HG03565 (cell line): ENCODE results near the gene ATP6V1G1.
"Not testable (repeated sequence)": the region's sequence is repeated elsewhere in the genome, so short reads cannot be mapped to it uniquely, and the experiment has no call there.

Experiments
- ATAC-seq: cut with Tn5 transposase; IDR thresholded peaks from one replicate; pipeline ENCODE4 v1.9.1; 2021; ENCODE audit warnings: mild to moderate bottlenecking, moderate library complexity; ENCODE audit not compliant: unreplicated experiment

The ATP6V1G1 gene

GRCh38 chr9:114578134-114578533 is 9.4 kb upstream of the ATP6V1G1 start:
- not testable (repeated sequence) for ATAC-seq

DNA sequence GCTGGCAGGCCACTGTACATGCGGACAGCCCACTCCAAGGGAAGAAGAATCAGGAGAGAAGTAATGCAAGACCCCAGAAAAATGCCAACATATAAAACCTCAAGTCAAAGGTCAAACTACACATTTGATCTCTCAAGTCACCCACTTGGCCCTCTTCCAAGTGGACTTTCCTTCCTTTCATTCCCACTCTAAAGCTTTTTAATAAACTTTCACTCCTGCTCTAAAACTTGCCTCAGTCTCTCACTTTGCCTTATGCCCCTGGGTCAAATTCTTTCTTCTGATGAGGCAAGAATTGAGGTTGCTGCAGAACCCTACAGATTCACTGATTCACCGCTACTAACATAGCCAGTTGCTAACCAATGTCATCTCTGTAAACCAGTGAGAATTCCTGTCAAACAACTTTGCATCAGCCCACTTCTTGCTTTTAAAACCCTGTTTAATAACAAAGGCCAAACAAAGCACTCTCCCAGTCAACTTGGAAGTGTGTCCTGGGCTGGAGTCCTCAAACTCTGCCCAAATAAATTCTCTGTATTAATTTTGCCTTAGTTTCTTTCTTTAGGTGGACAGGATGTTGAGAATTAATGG is 6.9 kb upstream of the ATP6V1G1 start:
- no peak for ATAC-seq

DNA sequence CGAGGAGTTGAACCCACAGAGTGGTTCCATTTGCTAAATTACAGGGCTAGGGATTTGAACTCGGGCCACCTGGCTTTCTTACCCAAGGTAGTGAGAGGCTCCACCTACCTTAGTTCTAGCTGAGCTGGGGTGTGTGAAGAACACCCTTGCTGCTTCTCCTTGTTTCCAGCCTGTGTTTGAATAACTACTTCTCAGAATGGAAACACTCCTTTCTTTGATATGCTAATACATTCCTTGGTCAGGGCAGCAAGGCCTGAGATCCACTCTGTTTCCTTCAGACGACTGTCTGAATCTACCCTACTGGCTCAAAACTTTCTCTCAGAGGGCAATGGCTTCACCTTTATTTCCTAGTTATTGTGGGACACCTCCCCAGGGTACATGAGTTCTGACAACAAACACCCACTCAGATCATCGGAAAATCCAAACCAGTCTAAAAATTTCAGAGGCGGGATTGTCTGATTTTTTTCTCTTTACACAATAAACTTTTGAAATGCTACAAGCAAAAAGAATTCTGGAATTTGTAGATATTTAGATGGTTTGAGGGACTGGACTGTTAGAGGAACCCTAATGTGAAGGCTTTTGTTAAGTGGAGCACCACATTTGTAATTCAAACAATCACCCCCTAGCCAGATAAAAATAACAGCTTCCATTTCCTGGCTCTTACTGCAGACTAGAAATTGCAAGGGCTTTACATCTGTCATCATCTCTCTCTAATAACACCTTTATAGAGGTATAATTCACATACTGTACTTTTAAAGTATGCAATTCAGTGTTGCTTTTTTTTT is 4.0 kb upstream of the ATP6V1G1 start:
- ATAC-seq = no peak

DNA sequence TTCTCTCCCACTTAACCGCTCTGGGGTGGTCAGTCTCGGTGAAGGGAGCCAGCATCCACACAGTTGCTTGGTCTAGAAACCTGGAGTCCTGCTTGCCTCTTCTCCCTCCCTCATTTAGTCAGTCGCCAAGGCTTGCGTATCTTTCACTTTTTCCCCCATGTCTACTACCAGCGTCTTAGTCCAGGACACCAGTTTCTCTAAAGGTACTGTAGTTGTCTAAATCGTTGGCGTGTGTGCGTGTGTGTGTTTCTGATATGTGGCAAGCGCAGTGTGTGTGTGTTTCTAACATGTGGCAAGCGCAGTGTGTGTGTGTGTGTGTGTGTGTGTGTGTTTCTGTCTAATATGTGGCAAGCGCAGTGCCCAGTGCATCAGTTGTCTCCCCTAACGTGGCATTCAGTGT is 641 bp downstream of the ATP6V1G1 start:
- ATAC-seq = no peak

GRCh38 chr9:114588651-114589526 is 1.3 kb downstream of the ATP6V1G1 start:
- no peak for ATAC-seq

GRCh38 chr9:114590328-114590727 is 2.8 kb downstream of the ATP6V1G1 start:
- ATAC-seq = no peak

DNA sequence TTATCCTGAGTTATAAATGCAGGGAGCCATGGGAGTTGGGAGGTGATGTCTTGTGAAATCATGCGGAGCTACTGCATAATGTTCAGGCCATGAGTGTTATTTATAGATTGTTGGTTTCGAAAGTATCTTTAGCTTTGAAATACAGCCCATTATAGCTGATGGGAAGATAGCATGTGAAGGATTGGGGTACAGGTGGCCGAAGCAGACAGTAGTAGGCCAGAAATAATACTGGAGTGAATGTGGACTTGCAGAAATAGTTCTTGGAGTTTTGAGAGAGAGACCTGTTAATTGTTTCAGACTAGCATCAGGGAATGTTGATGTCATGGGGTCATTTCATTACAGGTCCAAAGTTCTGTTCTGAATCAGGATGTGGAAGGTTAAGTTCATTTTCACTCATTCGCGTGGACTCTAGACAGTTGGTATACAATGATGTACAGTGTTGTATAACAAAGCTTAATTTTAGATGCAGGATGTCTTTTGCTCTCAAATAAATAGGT is 3.8 kb downstream of the ATP6V1G1 start:
- ATAC-seq = no peak

- no peak for ATAC-seq
Observed at GRCh38 chr9:114591849-114592248, 4.3 kb downstream of the ATP6V1G1 start.

DNA sequence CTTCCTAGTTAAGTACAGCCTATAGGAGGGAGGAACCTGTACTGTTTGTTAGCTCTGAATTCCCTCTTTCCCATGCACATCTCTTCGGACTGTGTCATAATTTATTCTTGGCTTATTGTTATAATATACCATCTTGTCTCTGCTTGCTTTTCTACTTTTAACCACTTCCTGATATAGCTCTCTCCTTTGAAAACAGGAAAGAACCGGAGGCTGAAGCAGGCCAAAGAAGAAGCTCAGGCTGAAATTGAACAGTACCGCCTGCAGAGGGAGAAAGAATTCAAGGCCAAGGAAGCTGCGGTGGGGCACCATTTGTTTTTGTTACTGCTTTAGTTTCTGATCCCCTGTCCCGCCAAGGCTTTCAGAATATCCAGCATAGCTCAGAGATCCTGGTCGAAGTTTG is 4.8 kb downstream of the ATP6V1G1 start:
- peak; percentile 23 for ATAC-seq

DNA sequence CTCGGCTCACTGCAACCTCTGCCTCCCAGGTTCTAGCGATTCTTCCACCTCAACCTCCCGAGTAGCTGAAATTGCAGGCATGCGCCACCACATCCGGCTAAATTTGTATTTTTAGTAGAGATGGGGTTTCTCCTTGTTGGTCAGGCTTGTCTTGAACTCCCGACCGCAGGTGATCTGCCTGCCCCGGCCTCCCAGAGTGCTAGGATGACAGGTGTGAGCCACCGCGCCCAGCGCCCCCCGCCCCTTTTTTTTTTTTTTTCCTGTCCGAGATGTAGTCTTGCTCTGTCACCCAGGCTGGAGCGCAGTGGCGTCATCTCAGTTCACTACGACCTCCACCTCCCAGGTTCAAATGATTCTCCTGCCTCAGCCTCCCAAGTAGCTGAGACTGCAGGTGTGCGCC is 6.6 kb downstream of the ATP6V1G1 start:
- ATAC-seq = no peak

DNA sequence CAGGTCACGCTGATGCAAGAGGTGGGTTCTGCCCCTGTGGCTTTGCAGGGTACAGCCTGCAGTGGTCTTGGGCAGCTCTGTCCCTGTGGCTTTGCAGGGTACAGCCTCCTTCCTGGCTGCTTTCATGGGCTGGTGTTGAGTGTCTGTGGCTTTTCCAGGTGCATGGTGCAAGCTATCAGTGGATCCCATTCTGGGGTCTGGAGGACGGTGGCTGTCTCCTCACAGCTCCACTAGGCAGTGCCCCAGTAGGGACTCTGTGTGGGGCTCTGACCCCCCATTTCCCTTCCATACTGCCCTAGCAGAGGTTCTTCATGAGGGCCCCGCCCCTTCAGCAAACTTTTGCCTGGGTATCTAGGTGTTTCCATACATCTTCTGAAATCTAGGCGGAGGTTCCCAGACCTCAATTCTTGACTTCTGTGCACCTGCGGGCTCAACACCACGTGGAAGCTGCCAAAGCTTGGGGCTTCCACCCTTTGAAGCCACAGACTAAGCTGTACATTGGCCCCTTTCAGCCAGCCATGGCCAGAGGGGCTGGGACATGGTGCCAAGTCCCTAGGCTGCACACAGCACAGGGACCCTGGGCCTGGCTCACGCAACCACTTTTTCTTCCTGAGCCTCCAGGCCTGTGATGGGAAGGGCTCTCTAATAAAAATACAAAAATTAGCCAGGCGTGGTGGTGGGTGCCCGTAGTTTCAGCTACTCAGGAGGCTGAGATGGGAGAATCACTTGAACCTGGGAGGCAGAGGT is 13.1 kb downstream of the ATP6V1G1 start:
- ATAC-seq = not testable (repeated sequence)

DNA sequence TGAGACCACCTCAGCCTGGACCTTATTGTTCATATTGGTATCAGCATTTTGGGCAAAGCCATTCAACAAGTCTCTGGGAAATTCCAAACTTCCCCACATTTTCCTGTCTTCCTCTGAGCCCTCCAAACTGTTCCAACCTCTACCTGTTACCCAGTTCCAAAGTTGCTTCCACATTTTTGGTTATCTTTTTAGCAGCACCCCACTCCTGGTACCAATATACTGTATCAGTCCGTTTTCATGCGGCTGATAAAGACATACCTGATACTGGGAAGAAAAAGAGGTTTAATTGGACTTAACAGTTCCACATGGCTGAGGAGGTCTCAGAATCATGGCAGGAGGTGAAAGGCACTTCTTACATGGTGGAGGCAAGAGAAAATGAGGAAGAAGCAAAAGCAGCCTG is 14.2 kb downstream of the ATP6V1G1 start:
- not testable (repeated sequence) for ATAC-seq

DNA sequence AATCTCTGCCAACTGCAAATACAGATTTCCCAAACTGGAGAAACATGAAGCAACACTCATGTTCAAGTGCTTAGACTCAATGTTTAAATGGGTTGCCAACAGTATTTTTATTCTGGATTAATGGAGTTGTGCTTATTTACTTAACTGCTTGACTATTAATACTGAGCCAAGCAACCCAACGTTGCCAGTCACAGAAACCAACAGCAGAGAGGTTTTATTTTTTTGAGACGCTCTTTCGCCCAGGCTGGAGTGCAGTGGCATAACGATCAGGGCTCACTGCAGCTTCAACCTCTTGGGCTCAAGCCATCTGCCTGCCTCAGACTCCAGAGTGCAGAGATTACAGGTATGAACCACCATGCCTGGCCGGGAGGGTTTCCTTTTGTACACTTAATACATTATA is 15.1 kb downstream of the ATP6V1G1 start:
- no peak for ATAC-seq

GRCh38 chr9:114603248-114603647 is 15.7 kb downstream of the ATP6V1G1 start:
- ATAC-seq = no peak

DNA sequence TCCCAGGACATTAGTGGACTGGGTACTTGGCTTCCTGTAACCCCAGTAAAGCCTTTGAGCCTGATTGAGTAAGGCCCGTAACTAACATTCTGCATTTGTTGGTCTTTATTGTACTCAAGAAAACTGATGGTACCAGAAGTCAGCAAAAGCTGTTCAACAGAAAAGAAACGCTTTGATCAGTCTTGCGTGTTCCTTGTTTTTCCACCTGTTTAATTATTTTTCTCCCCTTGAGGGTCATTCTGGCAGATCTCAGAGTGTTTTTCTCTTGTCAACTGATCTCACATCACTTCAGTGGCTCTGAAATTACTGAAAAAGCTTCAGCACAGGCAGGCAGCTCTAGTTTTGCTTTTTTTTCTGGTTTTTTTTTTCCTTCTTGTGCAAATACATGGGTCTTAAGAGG is 17.4 kb downstream of the ATP6V1G1 start:
- ATAC-seq = no peak

GRCh38 chr9:114606068-114606467 is 18.5 kb downstream of the ATP6V1G1 start:
- ATAC-seq = no peak

DNA sequence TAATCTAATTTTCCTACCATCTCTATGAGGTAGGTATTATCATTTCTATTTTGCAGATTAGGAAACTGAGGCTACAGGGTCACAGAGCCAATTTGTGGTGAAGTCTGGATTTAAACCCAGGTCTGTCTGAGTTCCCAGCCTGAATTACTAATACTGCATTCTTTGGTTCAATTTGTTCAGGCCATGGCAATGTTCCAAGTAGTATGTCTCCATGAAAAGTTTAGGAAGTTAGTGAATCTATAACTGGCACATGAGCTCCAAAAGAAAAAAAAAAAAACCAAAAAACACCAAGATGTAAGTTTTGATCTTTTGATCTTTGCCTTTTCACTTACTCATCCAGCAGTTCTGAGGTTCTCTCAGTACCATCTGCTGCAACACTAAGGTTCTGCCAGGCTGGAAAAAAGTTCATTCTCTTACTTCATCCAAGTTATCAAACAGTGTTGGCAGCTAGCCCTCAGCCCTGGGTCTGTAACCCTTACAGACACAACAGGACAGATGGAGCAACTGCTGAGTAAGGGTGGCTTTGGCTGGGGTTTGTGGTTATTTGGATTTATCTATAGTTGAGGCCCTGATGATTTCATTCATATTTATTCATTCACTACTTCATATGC is 19.1 kb downstream of the ATP6V1G1 start:
- no peak for ATAC-seq

DNA sequence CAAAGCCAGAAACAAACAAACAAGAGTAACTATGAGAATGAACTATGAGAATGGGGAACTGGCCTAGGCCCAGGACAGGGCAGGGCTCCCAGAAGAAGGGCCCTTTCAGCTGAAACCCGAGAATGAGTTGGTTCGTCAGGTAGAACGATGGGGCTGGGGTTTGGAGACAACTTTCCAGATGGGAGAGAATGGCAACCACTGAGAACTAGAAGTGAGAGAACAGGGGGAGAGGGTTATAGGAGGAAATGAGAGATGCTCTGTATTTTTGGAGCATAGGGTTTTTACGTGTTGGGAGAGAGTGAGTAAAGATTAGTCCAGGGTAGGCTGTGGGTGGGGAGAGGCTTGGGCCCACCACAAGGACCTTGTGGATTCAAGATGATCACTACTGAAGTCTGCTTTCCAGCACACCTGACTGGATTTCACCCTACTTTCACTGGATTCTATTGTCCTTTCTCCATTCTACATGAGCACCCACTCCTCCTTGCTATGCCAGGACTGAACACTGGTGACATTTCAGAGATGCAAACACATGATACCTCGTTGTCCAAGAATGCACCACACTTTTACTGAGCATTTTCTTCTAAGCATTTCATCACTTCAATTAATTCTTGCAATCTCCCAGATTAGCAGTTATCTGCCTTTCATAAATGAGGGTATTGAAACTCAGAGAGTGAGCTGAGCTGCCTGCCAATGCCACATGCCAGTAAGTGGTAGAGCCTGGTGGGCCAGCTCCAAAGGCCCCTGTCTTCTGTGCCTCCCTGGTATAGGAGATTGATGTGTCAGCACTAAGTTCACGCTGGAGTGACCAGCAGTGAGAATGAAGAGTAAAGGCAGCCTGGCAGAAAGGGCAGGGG is 20.3 kb downstream of the ATP6V1G1 start:
- ATAC-seq = peak; percentile 32

DNA sequence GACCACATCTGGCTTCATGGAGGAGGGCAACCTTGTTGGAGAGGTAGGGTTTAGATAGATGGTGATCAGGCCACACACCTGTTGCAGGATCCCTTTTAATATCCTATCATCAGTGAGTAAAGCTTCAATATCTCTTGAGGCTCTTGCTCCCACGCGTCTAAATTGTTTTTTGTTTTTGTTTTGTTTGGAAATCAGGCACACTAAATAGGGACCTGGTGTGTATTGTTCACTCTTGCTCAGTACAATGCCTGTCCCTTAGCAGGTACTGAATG is 20.9 kb downstream of the ATP6V1G1 start:
- no peak for ATAC-seq
